VCaP (cell line): ENCODE results near the gene ZNF668.

Source experiments
- H3K27ac ChIP-seq: fragments of 450-650 bp; 2 replicates; pipeline ENCODE4 v1.5.1; 2017
- CTCF ChIP-seq: fragments of 450-650 bp; conservative IDR thresholded peaks from 2 replicates; pipeline ENCODE4 v1.5.1; 2017; ENCODE audit warnings: mild to moderate bottlenecking, moderate library complexity

ZNF668 gene

GRCh38 chr16:31082368-31083045 is 8.5 kb upstream of the ZNF668 start:
- no peak for TF ChIP-seq CTCF

GRCh38 chr16:31081428-31082351 is 7.7 kb upstream of the ZNF668 start:
- no peak for TF ChIP-seq CTCF
- H3K27ac ChIP-seq = no peak overlapping the region

More at GRCh38 chr16:31082368-31083045, 8.5 kb upstream of the ZNF668 start:
- no peak overlapping the region for H3K27ac ChIP-seq

- H3K27ac ChIP-seq = no peak overlapping the region
- TF ChIP-seq CTCF = no peak
Measured at GRCh38 chr16:31080756-31081419, 6.8 kb upstream of the ZNF668 start.

- no peak for TF ChIP-seq CTCF
- no peak overlapping the region for H3K27ac ChIP-seq
Measured at GRCh38 chr16:31080035-31080629, 6.1 kb upstream of the ZNF668 start.

- no peak for TF ChIP-seq CTCF
- no peak overlapping the region for H3K27ac ChIP-seq
Measured at GRCh38 chr16:31079342-31079944, 5.4 kb upstream of the ZNF668 start.

- TF ChIP-seq CTCF = no peak
- no peak overlapping the region for H3K27ac ChIP-seq
Measured at GRCh38 chr16:31078597-31079341, 4.7 kb upstream of the ZNF668 start.
